Sigmoid colon (tissue), 4 donors: ENCODE data around the gene NCK1.

ENCODE experiments used
- POLR2A ChIP-seq, 2 donors: fragments of 450-650 bp; IDR thresholded peaks; one replicate each; pipeline ENCODE4 v1.6.1; 2016; ENCODE audit warnings: antibody characterized with exemption in 2 of 2, mild to moderate bottlenecking in 2 of 2, moderate library complexity in 2 of 2
- POLR2AphosphoS5 ChIP-seq, 4 donors: sonication (generic); formaldehyde crosslinking; IDR thresholded peaks; one replicate each; pipeline ENCODE4 v1.6.1; 2017; ENCODE audit warnings: antibody characterized with exemption in 4 of 4
- TF ChIP-seq, protein P1 (sequence below), 4 experiments: fragments of 450-650 bp in 3 of 4; fragments of 200-600 bp in 1 of 4; IDR thresholded peaks; one replicate each; pipeline ENCODE4 v1.5.1; 2016 to 2019; ENCODE audit warnings: antibody characterized with exemption in 4 of 4, mild to moderate bottlenecking in 3 of 4, moderate library complexity in 2 of 4

GRCh38 chr3:136914739-136915138, 52.7 kb downstream of the NCK1 start:
- TF ChIP-seq POLR2AphosphoS5 (IDR thresholded peaks at IDR 0.05) (no peak), POLR2A (IDR thresholded peaks at IDR 0.05) (no peak)
- TF ChIP-seq, protein P1, sequence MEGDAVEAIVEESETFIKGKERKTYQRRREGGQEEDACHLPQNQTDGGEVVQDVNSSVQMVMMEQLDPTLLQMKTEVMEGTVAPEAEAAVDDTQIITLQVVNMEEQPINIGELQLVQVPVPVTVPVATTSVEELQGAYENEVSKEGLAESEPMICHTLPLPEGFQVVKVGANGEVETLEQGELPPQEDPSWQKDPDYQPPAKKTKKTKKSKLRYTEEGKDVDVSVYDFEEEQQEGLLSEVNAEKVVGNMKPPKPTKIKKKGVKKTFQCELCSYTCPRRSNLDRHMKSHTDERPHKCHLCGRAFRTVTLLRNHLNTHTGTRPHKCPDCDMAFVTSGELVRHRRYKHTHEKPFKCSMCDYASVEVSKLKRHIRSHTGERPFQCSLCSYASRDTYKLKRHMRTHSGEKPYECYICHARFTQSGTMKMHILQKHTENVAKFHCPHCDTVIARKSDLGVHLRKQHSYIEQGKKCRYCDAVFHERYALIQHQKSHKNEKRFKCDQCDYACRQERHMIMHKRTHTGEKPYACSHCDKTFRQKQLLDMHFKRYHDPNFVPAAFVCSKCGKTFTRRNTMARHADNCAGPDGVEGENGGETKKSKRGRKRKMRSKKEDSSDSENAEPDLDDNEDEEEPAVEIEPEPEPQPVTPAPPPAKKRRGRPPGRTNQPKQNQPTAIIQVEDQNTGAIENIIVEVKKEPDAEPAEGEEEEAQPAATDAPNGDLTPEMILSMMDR (IDR thresholded peaks at IDR 0.05): no peak
